ENCODE measurements around the gene LGI4.

LGI4 gene

DNA sequence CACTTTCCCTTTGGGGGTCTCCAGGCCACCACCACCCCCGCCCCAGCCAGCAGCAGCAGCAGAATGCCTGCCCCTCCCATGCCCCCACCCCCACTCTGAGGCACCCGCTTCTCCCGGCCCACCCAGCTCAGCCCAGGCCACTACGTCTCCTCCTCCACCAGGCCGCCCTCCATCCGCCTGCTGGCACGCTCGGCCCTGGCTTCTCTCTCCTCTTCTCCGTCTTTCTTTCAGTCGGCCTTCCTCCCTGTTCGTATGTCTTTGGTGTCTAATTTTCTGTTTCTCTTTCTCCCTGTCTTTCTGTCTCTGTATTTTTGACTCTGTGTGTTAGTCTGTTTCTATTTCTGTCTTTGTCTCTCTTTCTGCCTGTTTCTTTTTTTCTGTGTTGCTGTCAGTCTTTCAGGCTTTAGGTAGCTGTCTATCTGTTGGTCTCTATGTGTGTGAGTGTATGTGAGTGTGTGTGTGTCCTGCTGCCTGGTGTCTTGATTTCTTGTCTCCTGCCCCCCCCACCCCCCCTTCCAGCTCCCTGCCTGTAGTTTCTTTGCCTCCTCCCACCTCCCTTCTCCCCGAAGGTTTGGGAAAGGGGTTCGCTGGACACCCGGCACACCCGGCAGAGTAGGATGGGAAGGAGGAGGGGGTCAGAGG is at the start of gene LGI4:
TSS of gene LGI4 (minus strand) at position 459 of the 642 bp plus-strand sequence. CDS start at position 80, 379 bp downstream.
- DNase-seq (ENCODE audit: low spot score), result no peak

GRCh38 chr19:35184267-35184666 is 49.4 kb upstream of the LGI4 start:
- DNase-seq (ENCODE audit: low spot score), result no peak

DNA sequence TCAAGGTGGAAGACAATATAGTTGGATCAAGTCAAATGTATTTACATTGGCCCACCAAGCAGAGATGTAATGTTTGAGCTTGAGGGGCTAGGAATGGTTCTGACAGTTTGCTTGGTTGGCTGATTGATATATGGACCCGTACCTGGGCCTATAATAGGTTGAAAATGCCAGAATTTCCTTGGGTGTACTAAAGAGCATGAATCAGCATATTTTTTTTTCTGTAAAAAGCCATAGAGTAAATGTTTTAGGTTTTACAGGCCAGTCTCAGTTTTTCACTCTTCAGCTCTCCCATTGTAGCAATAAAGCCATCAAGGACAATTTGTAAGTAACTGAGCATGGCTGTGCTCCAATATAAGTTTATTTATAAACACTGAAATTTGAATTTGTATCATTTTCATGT is 46.5 kb upstream of the LGI4 start:
- no peak for DNase-seq (ENCODE audit: low spot score)

DNA sequence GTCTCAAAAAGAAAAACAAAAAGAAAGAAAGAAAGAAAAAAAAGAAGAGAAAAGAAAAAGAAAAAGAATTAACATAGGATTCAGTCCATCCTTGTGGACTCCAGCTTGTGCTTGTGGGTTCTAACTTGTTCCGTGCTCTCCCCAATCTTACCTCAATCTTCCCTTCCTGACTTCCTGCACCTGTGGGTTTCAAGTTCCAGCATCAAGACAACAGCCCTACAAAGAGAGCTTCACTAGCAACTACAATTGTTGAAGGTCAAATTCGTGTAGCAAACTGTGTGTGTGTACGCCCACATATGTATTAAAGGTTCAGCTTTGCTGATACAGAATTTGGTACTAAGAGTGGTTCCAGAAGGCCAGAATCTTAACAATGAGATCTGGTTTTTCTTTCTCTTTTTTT is 45.0 kb upstream of the LGI4 start:
- DNase-seq (ENCODE audit: low spot score), result no peak

- no peak for DNase-seq (ENCODE audit: low spot score)
Measured at GRCh38 chr19:35178701-35179100, 43.8 kb upstream of the LGI4 start.

- no peak for DNase-seq (ENCODE audit: low spot score)
Measured at GRCh38 chr19:35177377-35178274, 42.8 kb upstream of the LGI4 start.

- no peak for DNase-seq (ENCODE audit: low spot score)
Measured at GRCh38 chr19:35176181-35176570, 41.3 kb upstream of the LGI4 start.

GRCh38 chr19:35174226-35174625 is 39.4 kb upstream of the LGI4 start:
- DNase-seq (ENCODE audit: low spot score), result no peak

GRCh38 chr19:35171730-35172129 is 36.9 kb upstream of the LGI4 start:
- DNase-seq (ENCODE audit: low spot score), result no peak

DNA sequence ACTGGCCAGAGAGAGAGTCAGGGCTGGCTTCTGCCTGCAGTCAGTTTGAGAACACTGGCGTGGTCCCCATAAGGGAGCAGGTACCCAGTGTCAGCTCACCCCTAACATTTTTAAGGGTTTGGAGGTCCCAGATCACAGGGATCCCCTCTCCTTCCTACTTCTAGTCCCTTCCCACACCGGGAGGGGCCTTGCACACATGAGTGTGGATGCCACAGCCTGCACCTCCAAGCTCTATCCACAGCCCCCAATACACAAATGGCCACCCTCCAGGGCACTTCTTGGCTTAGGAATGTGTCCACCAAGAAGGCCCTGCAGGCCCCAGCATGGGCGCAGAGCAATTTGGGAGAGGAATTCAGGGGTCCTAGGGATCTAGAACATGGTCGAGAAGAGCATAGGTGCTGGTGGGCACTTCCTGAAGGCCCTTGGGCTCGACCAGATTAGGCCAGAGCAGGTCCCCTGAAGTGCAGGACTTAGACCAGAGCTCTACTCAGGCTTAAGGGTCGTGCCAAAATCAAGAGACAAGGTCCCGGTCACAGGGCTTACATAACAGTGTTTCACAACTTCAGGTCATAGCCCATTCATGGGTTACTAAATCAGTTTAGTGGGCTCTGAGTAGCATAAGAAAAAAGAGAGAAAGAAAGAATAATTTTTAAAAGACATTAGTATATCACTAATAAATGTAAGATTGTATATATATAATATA is 35.7 kb upstream of the LGI4 start:
- DNase-seq (ENCODE audit: low spot score), result no peak

- DNase-seq (ENCODE audit: low spot score), result no peak
Measured at GRCh38 chr19:35169221-35169995, 34.5 kb upstream of the LGI4 start.

GRCh38 chr19:35168196-35168595 is 33.3 kb upstream of the LGI4 start:
- DNase-seq (ENCODE audit: low spot score), result no peak

GRCh38 chr19:35167251-35168119 is 32.6 kb upstream of the LGI4 start:
- no peak for DNase-seq (ENCODE audit: low spot score)

DNA sequence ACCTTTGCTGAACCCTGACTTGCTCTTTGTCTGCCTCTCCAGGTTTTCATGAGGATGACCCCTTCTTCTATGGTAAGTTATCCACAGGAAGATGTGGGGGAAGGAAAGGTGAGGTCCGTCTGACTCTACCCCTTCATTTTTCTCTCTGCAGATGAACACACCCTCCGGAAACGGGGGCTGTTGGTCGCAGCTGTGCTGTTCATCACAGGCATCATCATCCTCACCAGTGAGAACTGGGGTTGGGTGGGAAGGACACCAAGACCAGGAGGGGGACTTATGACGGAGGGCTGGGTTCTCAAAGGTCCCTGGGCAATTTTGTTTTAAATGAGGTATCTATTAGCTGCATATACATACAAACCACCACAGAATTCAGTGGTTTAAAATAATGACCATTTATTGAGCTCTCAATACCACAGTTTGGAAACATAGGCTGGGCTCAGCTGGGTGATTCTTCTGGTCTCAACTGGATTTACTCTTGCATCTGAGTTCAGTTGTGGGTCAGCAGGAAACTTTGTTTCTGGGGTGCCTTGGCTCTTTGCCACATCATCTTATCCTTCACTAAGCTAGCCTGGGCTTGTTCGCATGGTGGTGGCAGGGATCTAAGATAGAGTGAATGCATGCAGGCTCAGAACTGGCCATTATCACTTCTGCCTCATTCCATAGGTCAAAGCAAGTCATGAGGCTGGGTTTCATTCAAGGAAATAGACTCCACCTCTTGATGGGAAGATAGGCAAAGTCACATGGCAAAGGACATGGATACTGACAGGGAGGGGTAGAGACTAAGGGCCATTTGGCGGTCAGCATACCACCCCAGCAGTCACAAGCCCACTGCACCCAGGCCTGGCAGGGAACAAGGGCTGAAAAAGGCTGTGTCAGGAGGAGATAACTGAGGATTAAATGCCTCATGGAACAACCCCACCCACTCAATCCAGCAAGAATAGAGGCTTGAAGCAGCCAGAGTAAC is 31.5 kb upstream of the LGI4 start:
- no peak for DNase-seq (ENCODE audit: low spot score)

DNA sequence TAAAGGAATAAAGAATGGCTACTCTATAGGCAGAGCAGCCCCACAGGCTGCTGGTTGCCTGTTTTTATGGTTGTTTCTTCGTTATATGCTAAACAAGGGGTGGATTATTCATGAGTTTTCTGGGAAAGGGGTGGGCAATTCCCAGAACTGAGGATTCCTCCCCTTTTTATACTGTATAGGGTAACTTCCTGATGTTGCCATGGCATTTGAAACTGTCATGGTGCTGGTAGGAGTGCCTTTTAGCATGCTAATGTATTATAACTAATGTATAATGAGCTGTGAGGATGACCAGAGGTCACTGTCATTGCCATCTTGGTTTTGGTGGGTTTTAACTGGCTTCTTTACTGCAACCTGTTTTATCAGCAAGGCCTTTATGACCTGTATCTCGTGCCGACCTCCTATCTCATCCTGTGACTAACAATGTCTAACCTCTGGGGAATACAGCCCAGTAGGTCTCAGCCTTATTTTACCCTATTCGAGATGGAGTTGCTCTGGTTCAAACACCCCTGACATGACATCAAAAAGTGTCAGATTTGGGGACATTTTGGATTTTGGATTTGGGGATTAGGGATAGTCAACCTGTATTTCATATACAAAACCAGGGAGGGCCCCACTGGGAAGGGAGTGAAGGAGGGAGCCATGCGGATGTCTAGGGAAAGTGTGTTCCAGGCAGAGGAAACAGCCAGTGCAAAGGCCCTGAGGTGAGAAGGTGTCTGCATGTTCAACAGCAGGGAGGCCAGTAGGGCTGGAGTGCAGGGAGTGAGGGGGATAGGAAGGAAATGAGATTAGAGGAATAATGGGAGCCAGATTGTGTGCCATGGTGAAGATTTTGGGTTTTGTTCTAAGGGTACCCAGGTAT is 30.6 kb upstream of the LGI4 start:
- no peak for DNase-seq (ENCODE audit: low spot score)

- no peak for DNase-seq (ENCODE audit: low spot score)
Measured at GRCh38 chr19:35164418-35164817, 29.6 kb upstream of the LGI4 start.

- DNase-seq (ENCODE audit: low spot score), result no peak
Measured at GRCh38 chr19:35162471-35163326, 27.8 kb upstream of the LGI4 start.

GRCh38 chr19:35161434-35161743 is 26.5 kb upstream of the LGI4 start:
- DNase-seq (ENCODE audit: low spot score), result no peak
